Fibroblast of pulmonary artery (primary cell): ENCODE results near the gene SELENOI.

ENCODE experiments used
- DNase-seq: peaks from one replicate; pipeline ENCODE4 v3.0.0-alpha.2; 2010; ENCODE audit warnings: low read depth
- H3K4me3 ChIP-seq: replicated peaks from 2 replicates; pipeline ENCODE4 v1.5.1; 2011; ENCODE audit warnings: low read depth, mild to moderate bottlenecking, control low read depth, low read length, moderate library complexity
- TF ChIP-seq, protein P1 (sequence below): IDR thresholded peaks from 2 replicates; pipeline ENCODE4 v1.5.1; 2011; ENCODE audit warnings: mild to moderate bottlenecking, control low read depth, low read length, inconsistent platforms; ENCODE audit errors: missing control alignments

SELENOI gene

DNA sequence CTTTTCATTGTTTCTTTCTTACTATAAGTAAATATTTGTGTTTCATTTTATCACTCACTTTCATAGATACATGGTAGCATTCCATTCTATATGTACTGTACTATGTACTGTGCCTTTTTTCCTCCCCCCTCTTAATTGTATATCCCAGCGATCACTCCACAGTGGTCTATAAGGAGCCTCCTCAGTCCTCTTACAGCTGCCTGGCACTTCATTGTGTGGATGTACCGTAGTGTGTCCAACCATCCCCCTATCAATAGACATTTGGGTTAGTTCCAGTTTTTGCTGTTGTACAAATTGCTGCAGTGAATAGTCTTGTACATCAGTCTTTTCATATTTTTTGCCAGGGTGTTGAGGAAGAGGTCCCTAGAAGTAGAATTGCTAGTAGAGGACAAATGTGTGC is 34.3 kb downstream of the SELENOI start:
- no peak overlapping the region for H3K4me3 ChIP-seq
- TF ChIP-seq, protein P1, sequence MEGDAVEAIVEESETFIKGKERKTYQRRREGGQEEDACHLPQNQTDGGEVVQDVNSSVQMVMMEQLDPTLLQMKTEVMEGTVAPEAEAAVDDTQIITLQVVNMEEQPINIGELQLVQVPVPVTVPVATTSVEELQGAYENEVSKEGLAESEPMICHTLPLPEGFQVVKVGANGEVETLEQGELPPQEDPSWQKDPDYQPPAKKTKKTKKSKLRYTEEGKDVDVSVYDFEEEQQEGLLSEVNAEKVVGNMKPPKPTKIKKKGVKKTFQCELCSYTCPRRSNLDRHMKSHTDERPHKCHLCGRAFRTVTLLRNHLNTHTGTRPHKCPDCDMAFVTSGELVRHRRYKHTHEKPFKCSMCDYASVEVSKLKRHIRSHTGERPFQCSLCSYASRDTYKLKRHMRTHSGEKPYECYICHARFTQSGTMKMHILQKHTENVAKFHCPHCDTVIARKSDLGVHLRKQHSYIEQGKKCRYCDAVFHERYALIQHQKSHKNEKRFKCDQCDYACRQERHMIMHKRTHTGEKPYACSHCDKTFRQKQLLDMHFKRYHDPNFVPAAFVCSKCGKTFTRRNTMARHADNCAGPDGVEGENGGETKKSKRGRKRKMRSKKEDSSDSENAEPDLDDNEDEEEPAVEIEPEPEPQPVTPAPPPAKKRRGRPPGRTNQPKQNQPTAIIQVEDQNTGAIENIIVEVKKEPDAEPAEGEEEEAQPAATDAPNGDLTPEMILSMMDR: no peak
- no peak for DNase-seq

DNA sequence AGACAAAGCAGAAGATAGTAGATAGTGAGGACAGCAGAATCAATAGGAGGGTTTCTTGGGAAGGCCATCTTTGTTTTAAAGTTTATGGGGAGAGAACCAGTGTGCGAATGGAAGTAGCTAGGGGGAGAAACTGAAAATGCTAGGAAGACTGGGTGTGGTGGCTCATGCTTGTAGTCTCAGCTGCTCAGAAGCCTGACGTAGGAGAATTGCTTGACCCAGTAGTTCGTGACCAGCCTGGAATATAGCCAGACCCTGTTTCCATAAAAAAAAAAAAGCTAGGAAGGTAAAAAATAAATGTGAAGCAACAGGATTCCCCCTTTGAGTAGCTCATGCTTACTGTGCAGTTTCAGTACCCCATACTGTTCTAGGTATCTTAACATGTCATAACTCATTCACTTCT is 36.6 kb downstream of the SELENOI start:
- TF ChIP-seq, protein P1: no peak
- no peak for DNase-seq
- H3K4me3 ChIP-seq: no peak overlapping the region

DNA sequence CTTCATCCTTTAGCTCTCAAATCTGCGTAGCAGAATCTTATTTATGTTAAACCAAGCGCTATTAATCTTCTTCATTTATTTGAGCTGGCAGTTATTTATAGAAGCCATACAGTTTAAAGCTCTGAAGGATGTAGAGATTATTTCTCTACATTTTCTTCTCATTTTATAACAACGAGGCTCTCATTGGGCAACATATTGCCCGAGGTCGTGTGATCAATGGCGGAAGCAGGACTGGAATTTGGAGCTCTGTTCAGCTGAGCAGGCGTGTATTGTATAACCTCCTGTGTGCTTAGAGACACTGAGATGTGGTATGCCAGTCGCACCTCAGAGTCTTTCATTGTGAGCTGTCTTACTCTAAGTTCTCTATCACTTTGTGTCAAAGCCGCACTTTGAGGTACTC is 38.2 kb downstream of the SELENOI start:
- no peak for DNase-seq
- TF ChIP-seq, protein P1: no peak
- no peak overlapping the region for H3K4me3 ChIP-seq

DNA sequence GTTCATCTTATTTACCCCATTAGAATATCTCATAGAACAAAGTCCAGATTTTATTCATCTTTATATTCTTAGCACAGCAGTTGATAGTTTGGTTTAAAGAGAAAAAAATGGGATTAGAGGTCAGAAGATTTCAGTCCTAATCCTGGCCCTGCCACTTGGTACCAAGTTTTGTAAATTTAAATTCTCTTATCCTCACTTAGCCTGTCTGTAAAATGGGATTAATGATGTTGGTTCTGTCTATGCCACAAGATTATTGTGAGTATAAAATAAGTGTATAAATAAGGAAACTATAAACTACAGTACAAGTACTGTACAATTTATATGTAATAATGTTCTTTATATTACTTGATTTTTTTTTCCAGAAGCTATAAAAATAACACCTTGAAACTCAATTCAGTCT is 38.7 kb downstream of the SELENOI start:
- no peak overlapping the region for H3K4me3 ChIP-seq
- TF ChIP-seq, protein P1: no peak
- no peak for DNase-seq

DNA sequence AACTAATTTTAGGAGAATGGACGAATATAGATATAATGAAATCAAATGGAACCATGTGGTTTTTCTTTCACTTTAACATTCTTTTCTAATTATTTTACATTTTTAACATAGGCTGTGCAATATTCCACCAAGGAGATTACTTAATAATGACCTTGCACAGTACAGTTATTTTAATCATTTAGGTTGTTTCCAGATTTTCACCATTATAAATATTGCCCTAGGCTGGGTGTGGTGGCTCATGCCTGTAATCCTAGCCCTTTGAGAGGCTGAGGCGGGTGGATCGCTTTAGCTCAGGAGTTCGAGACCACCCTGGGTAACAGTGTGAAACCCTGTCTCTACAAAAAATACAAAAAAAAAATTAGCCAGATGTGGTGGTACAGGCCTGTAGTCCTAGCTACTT is 41.2 kb downstream of the SELENOI start:
- H3K4me3 ChIP-seq: no peak overlapping the region
- TF ChIP-seq, protein P1: no peak
- no peak for DNase-seq

DNA sequence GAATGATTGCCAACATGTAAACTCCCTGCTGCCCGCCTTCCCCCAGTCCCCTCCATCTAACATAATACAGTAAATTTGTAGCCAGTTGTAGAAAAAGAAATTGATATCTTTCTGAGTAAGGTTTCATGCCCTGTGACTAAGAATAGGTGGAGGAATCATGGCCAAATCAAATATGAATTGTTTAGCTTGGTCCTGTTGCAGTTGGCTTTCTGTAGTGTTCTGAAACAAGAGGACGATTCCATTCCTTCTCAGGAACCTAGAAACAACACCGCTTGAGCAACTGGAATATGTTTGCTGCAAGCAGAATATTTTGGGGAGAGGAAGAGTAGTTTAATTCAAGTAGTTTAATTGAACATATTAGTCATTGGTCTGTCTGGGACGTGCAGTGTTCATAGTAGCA is 48.8 kb downstream of the SELENOI start:
- no peak for DNase-seq
- TF ChIP-seq, protein P1: no peak
- no peak overlapping the region for H3K4me3 ChIP-seq

DNA sequence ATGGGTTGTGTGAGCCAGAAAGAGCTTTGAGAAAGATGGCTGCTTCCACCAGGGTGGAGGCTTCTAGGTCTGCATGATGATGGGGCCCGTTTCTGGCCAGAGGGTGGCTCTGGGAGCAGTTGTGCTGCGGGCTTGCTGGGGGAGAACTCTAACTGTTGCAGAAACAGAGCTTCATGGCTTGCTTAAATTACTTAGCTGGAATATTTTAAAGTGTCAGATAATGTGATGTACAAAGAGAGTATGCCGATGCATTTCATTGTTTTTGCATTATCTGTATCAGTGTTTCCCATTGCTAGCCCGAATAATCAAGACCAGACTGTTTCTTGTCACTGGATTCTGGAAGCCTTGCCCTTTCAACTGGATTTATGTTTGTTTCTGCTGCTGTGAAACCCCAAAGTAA is 49.5 kb downstream of the SELENOI start:
- TF ChIP-seq, protein P1: no peak
- no peak for DNase-seq
- H3K4me3 ChIP-seq: no peak overlapping the region
